IMR-90 (cell line): ENCODE measurements around the gene KCNQ1. TPM values are rescaled to one million over a fixed set of nuclear protein-coding genes. Genes with fewer than 3 reads are reported as not detected.
"Not testable (repeated sequence)": the region's sequence is repeated elsewhere in the genome, so short reads cannot be mapped to it uniquely, and the experiment has no call there.

Experiments
- ATAC-seq: fragments of 200-7000 bp; cut with Tn5 transposase; 2 replicates; pipeline ENCODE4 v1.9.1; 2020; ENCODE audit warnings: low read depth, mild to moderate bottlenecking, moderate library complexity
- BruUV-seq: library from RNA; stranded (reverse); fragments of 400-500 nt; replicated peaks from 2 replicates; lab custom pipeline; 2021; lab: Mats Ljungman, UMichigan
- CTCF ChIA-PET: fragments of 300-600 bp; formaldehyde crosslinking; extraction: SDS; loops from one replicate; lab custom pipeline; 2021; ENCODE audit warnings: antibody characterized with exemption; lab: Yijun Ruan, JAX
- POLR2A ChIA-PET: fragments of 300-600 bp; sonication (Branson Sonifier 250); formaldehyde crosslinking; loops from one replicate; lab custom pipeline; 2022; ENCODE audit warnings: antibody characterized with exemption; ENCODE audit not compliant: unreplicated experiment; lab: Charles Lee
- DNase-seq: peaks from one replicate; pipeline ENCODE4 v3.0.0; 2013
- H2AFZ ChIP-seq: replicated peaks from 2 replicates; pipeline ENCODE3; 2013; ENCODE audit warnings: low read length, mild to moderate bottlenecking; ENCODE audit not compliant: poor library complexity
- H2AK5ac ChIP-seq: 2 replicates; pipeline ENCODE4 v1.6.1; 2013; ENCODE audit warnings: low read depth, low read length, inconsistent platforms
- H2AK9ac ChIP-seq: replicated peaks from 2 replicates; pipeline ENCODE3; 2013; ENCODE audit warnings: mild to moderate bottlenecking, low read depth, low read length, moderate library complexity; ENCODE audit not compliant: poor library complexity
- H2BK120ac ChIP-seq: 2 replicates; pipeline ENCODE4 v1.6.1; 2013; ENCODE audit warnings: low read depth, low read length, inconsistent platforms
- H2BK15ac ChIP-seq: 3 replicates; pipeline ENCODE4 v1.6.1; 2013; ENCODE audit warnings: low read depth, low read length, inconsistent platforms
- H2BK20ac ChIP-seq: 2 replicates; pipeline ENCODE4 v1.6.1; 2013; ENCODE audit warnings: low read depth, mild to moderate bottlenecking, inconsistent platforms, low read length, moderate library complexity
- H2BK5ac ChIP-seq: 2 replicates; pipeline ENCODE4 v1.6.1; 2013; ENCODE audit warnings: mild to moderate bottlenecking, low read depth, low read length, inconsistent platforms; ENCODE audit not compliant: poor library complexity, severe bottlenecking
- H3K14ac ChIP-seq: replicated peaks from 2 replicates; pipeline ENCODE4 v1.6.1; 2013; ENCODE audit warnings: low read depth, low read length, inconsistent platforms
- H3K18ac ChIP-seq: 2 replicates; pipeline ENCODE4 v1.6.1; 2013; ENCODE audit warnings: low read depth, low read length, control low read depth
- H3K23ac ChIP-seq: 2 replicates; pipeline ENCODE4 v1.6.1; 2013; ENCODE audit warnings: low read depth, low read length, inconsistent platforms
- H3K27ac ChIP-seq: 2 replicates; pipeline ENCODE4 v1.5.1; 2013; ENCODE audit warnings: mild to moderate bottlenecking, control low read depth, low read length; ENCODE audit not compliant: insufficient read depth
- H3K27me3 ChIP-seq: 2 replicates; pipeline ENCODE4 v1.6.1; 2013; ENCODE audit warnings: low read length; ENCODE audit not compliant: control insufficient read depth, insufficient read depth
- H3K36me3 ChIP-seq: 2 replicates; pipeline ENCODE4 v1.6.1; 2013; ENCODE audit warnings: low read length, mixed read lengths; ENCODE audit not compliant: control insufficient read depth, insufficient read depth
- H3K4ac ChIP-seq: 2 replicates; pipeline ENCODE4 v1.6.1; 2013; ENCODE audit warnings: low read depth, low read length, inconsistent platforms
- H3K4me1 ChIP-seq: 2 replicates; pipeline ENCODE4 v1.6.1; 2013; ENCODE audit warnings: low read length, mixed read lengths; ENCODE audit not compliant: control insufficient read depth, insufficient read depth
- H3K4me2 ChIP-seq: 2 replicates; pipeline ENCODE4 v1.6.1; 2013; ENCODE audit warnings: low read depth, mild to moderate bottlenecking, control low read depth, low read length, moderate library complexity
- H3K4me3 ChIP-seq: 2 replicates; pipeline ENCODE4 v1.5.1; 2013; ENCODE audit warnings: low read depth, mild to moderate bottlenecking, control low read depth, low read length, moderate library complexity; ENCODE audit not compliant: insufficient read depth
- H3K56ac ChIP-seq: 2 replicates; pipeline ENCODE4 v1.6.1; 2013; ENCODE audit warnings: low read length, inconsistent platforms; ENCODE audit not compliant: insufficient read depth; ENCODE audit errors: extremely low read depth
- H3K79me1 ChIP-seq, 2 experiments: 2 replicates each; pipeline ENCODE4 v1.6.1; 2013; ENCODE audit warnings: low read length in 2 of 2, inconsistent platforms in 1 of 2, low read depth in 1 of 2
- H3K9ac ChIP-seq: 2 replicates; pipeline ENCODE4 v1.6.1; 2013; ENCODE audit warnings: low read depth, low read length, control low read depth
- H3K9me1 ChIP-seq: 2 replicates; pipeline ENCODE4 v1.6.1; 2013; ENCODE audit warnings: low read length, inconsistent platforms; ENCODE audit not compliant: insufficient read depth
- H3K9me3 ChIP-seq: 2 replicates; pipeline ENCODE4 v1.6.1; 2013; ENCODE audit warnings: low read length; ENCODE audit not compliant: control insufficient read depth, insufficient read depth
- H4K20me1 ChIP-seq: 2 replicates; pipeline ENCODE4 v1.6.1; 2013; ENCODE audit warnings: low read length, inconsistent platforms; ENCODE audit not compliant: insufficient read depth
- H4K5ac ChIP-seq: 2 replicates; pipeline ENCODE4 v1.6.1; 2013; ENCODE audit warnings: mild to moderate bottlenecking, low read depth, low read length, control low read depth
- H4K8ac ChIP-seq, 2 experiments: 2 replicates each; pipeline ENCODE4 v1.6.1; 2013; ENCODE audit warnings: low read depth in 2 of 2, low read length in 2 of 2, control low read depth in 1 of 2, inconsistent platforms in 1 of 2
- H4K91ac ChIP-seq: 2 replicates; pipeline ENCODE4 v1.6.1; 2013; ENCODE audit warnings: low read depth, low read length, inconsistent platforms; ENCODE audit not compliant: insufficient read depth
- CEBPB ChIP-seq: IDR thresholded peaks from 2 replicates; pipeline ENCODE4 v1.6.1; 2012; ENCODE audit warnings: low read depth, low read length, improper control_type of control experiment
- POLR2A ChIP-seq: IDR thresholded peaks from 2 replicates; pipeline ENCODE4 v1.6.1; 2012; ENCODE audit warnings: mild to moderate bottlenecking, low read depth, low read length
- WGBS, 2 experiments: methylation state at CpG; one replicate each; pipeline versions ENCODE4 v1.1.5 to v1.1.7; 2013; ENCODE audit warnings: missing lambda C conversion rate in 2 of 2; ENCODE audit not compliant: insufficient read length in 1 of 2; ENCODE audit errors: extremely low coverage in 2 of 2; 5-methylcytosine and 5-hydroxymethylcytosine counted together
- dilution Hi-C: fragments of 300-500 bp; cut with HindIII; formaldehyde crosslinking; loops from one replicate; pipeline ENCODE4 v1.14.3; 2018; ENCODE audit warnings: low sequenced_read_pairs; ENCODE audit not compliant: unreplicated experiment
- in situ Hi-C: fragments of 300-500 bp; cut with MboI; formaldehyde crosslinking; loops from 3 replicates; pipeline ENCODE4 v1.14.3; 2019; ENCODE audit warnings: low sequenced_read_pairs, inconsistent platforms, mixed read lengths
- intact Hi-C: fragments of 100-400 bp; cut with micrococcal nuclease; formaldehyde crosslinking; loops from 2 replicates; pipeline ENCODE4 v1.10.0; 2022
- polyA plus RNA-seq, 3 experiments: library from polyadenylated mRNA; depleted of rRNA; stranded (reverse); fragments of >200 nt; gene quantifications; 2 replicates each; pipeline ENCODE4 v1.2.3, GENCODE V29; 2012; ENCODE audit warnings: low replicate concordance in 1 of 3
- total RNA-seq: library from RNA; depleted of rRNA; stranded (reverse); fragments of >200 nt; gene quantifications from 2 replicates; pipeline ENCODE4 v1.2.3, GENCODE V29; 2012

Gene KCNQ1
- total and polyA plus RNA-seq, 2 of the 4 experiments (the other 2 are of a cell fraction): 0.07 TPM; not detected in 1

GRCh38 chr11:2477936-2478335 is 33.1 kb downstream of the KCNQ1 start:
- no peaks in the 10 kb centered on the region for H3K9me1 ChIP-seq
- dilution Hi-C loops: no loop called here
- no TSS peak for BruUV-seq
- no peaks in the 10 kb centered on the region for H3K4me1 ChIP-seq
- H3K27ac ChIP-seq: no peak overlapping the region
- no peaks in the 10 kb centered on the region for H3K79me1 ChIP-seq
- H2AK9ac ChIP-seq: no peak overlapping the region
- 68% methylated on average over 4 of the region's 8 CpGs; no CpG with 5 or more reads in 1 of the 2 experiments for WGBS, 2 experiments
- DNase-seq (no peak), ATAC-seq (no peak)
- H4K91ac ChIP-seq: no peak overlapping the region
- no peak overlapping the region for H4K5ac ChIP-seq
- no peak overlapping the region for H2AFZ ChIP-seq
- H3K36me3 ChIP-seq: no peaks in the 10 kb centered on the region
- H2BK20ac ChIP-seq: no peak overlapping the region
- H3K4me3 ChIP-seq: no peak overlapping the region
- H3K18ac ChIP-seq: no peak overlapping the region
- peaks cover 33% of the 10 kb centered on the region for H3K27me3 ChIP-seq
- no peaks in the 10 kb centered on the region; the same call in 1 of the 2 replicates for H4K20me1 ChIP-seq
- CTCF ChIA-PET: no interaction called here
- no peak overlapping the region for H3K9ac ChIP-seq
- H3K4me2 ChIP-seq: no peak overlapping the region
- H2AK5ac ChIP-seq: no peak overlapping the region
- intact Hi-C loops: no loop called here
- in situ Hi-C loops: no loop called here
- H2BK120ac ChIP-seq: no peak overlapping the region
- no peak for TF ChIP-seq POLR2A
- no peak for TF ChIP-seq CEBPB
- no peak overlapping the region for H3K23ac ChIP-seq
- no peak overlapping the region for H2BK5ac ChIP-seq
- H3K14ac ChIP-seq: no peak overlapping the region
- H3K4ac ChIP-seq: no peak overlapping the region
- H2BK15ac ChIP-seq: no peak overlapping the region
- H3K9me3 ChIP-seq: no peaks in the 10 kb centered on the region
- no peak overlapping the region for H3K56ac ChIP-seq
- POLR2A ChIA-PET: no interaction called here
- no peak overlapping the region for H4K8ac ChIP-seq

DNA sequence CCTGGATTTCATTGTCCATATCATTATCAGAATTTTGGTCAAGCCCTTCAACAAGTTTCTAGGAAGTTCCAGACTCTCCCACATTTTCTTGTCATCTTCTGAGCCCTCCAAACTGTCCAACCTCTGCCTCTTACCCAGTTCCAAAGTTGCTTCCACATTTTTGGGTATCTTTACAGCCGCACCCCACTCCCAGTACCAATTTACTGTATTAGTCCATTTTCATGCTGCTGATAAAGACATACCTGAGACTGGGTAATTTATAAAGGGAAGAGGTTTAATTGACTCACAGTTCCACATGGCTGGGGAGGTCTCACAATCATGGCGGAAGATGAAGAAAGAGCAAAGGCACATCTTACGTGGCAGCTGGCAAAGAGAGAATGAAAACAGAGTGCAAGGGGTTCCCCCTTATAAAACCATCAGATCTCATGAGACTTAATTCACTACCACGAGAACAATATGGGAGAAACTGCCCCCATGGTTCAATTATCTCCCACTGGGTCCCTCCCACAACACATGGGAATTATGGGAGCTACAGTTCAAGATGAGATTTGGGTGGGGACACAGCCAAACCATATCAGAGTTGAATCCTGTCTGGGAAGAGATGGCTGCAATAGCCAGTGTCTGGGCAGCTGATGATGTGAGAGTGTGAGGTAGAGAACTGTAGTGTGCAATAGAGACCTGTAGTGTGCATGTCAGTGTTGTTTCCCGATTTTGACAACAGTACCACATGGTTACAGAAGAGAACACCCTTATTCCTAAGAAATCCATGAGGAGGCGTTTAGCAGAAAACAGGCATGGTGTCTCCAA is 35.5 kb downstream of the KCNQ1 start:
- in situ Hi-C loops, H2AK5ac ChIP-seq: not testable (repeated sequence)

More for the DNA sequence above, 35.5 kb downstream of the KCNQ1 start:
- POLR2A ChIA-PET, H3K14ac ChIP-seq, BruUV-seq, intact Hi-C loops, H3K36me3 ChIP-seq, H2BK20ac ChIP-seq, DNase-seq, H3K23ac ChIP-seq, H3K79me1 ChIP-seq, H3K4me3 ChIP-seq, CTCF ChIA-PET, H4K5ac ChIP-seq, H4K91ac ChIP-seq, H4K20me1 ChIP-seq, H3K56ac ChIP-seq, H3K4ac ChIP-seq, H3K9me3 ChIP-seq, H3K9me1 ChIP-seq, H3K4me1 ChIP-seq, ATAC-seq, H2BK15ac ChIP-seq, H2AFZ ChIP-seq, H2BK120ac ChIP-seq, dilution Hi-C loops, H2BK5ac ChIP-seq, H2AK9ac ChIP-seq, H3K27ac ChIP-seq, H3K4me2 ChIP-seq, H3K9ac ChIP-seq, H3K18ac ChIP-seq, H4K8ac ChIP-seq: not testable (repeated sequence)
- WGBS, 2 experiments: no CpG with 5 or more reads among the region's 6 CpGs
- H3K27me3 ChIP-seq: peaks cover 33% of the 10 kb centered on the region
